ENCODE results near the gene SHROOM1.
A peak's percentile ranks its signal among the peaks of the same experiment; 100 is the strongest.
"Not testable (repeated sequence)": the region's sequence is repeated elsewhere in the genome, so short reads cannot be mapped to it uniquely, and the experiment has no call there.

Gene SHROOM1

DNA sequence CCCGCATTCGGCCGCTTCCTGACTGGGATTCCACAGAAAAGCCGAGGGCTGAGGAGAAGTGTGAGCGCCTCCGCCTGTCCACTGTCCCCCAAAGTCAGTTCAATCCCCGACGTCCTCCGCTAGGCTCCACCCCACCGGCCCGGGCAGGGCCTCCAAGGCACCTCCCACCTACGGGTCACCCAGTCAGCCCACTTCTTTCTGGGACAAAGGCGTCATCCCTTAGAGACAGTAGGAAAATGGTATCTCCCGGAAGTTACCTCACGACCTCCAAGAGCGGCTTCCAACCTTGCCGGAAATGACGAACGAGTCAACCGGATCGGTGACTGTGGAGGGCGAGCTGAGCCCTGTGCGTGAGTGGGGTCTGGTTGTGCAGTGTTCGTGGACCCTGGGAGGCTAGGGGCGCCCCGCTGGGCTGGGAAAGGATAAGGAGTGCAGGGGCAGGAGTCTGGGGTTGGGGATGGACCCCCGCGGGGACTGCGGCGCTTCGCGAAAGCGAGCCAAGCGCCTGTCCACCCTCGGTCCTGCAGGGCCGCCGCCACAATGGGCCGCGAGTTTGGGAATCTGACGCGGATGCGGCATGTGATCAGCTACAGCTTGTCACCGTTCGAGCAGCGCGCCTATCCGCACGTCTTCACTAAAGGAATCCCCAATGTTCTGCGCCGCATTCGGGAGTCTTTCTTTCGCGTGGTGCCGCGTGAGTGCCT is 36.0 kb upstream of the SHROOM1 start, which contains the start of the genes GDF9 and UQCRQ:
Gene GDF9 (minus strand): TSS at position 128 of the 704 bp plus-strand sequence. CDS start 1,936 bp downstream, outside the sequence.
Gene UQCRQ (plus strand): TSS at position 301 of the 704 bp plus-strand sequence. CDS start 240 bp downstream, at position 541.
- DNase-seq (ENCODE audit: low read depth) = peak; percentile 100
- TF ChIP-seq, protein P1, sequence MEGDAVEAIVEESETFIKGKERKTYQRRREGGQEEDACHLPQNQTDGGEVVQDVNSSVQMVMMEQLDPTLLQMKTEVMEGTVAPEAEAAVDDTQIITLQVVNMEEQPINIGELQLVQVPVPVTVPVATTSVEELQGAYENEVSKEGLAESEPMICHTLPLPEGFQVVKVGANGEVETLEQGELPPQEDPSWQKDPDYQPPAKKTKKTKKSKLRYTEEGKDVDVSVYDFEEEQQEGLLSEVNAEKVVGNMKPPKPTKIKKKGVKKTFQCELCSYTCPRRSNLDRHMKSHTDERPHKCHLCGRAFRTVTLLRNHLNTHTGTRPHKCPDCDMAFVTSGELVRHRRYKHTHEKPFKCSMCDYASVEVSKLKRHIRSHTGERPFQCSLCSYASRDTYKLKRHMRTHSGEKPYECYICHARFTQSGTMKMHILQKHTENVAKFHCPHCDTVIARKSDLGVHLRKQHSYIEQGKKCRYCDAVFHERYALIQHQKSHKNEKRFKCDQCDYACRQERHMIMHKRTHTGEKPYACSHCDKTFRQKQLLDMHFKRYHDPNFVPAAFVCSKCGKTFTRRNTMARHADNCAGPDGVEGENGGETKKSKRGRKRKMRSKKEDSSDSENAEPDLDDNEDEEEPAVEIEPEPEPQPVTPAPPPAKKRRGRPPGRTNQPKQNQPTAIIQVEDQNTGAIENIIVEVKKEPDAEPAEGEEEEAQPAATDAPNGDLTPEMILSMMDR (IDR thresholded peaks at IDR 0.05; ENCODE audit: control insufficient read depth, extremely low read depth, insufficient read depth) = peak; percentile 47

DNA sequence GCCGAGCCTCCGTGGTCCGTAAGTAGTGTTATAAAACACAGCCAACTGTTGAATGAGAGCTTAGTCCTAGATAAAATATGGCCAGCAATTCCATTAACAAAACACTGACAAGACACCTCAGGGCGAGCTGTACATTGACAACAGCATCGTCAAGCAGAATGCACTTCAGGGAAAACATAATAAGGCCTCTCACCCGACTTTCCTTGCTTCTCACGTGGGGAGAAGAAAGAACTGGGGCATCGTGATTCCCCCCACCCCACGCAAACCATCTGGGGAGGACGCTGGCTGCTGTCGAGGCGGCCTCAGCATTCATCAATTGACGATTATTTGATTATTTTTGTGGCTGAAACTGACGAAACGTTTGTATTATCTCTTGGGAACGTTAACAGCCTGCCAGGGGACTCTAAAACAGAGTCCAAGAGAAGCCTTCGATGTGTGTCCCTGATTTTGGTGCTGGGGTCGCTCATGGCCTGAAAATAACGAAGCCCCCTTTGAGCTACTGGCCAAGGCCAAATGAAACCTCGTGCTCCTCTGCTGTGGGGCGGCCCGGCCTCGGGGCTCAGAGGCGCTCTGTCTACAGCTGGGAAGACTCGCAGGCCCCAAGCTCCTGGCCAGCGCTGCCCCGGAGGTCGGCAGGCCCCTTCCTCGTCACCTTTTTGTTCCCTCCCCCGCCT is 35.4 kb upstream of the SHROOM1 start:
- H3K4me3 ChIP-seq (ENCODE audit: low read depth, low read length) = peak overlapping the region; percentile 95
- no peak for DNase-seq (ENCODE audit: low read depth)
- TF ChIP-seq, protein P1 (IDR thresholded peaks at IDR 0.05; ENCODE audit: control insufficient read depth, extremely low read depth, insufficient read depth) = no peak

More for the DNA sequence above, 36.0 kb upstream of the SHROOM1 start, which contains the start of the genes GDF9 and UQCRQ:
- H3K4me3 ChIP-seq (ENCODE audit: low read depth, low read length) = peak within 1 kb of the TSS; percentile 95

DNA sequence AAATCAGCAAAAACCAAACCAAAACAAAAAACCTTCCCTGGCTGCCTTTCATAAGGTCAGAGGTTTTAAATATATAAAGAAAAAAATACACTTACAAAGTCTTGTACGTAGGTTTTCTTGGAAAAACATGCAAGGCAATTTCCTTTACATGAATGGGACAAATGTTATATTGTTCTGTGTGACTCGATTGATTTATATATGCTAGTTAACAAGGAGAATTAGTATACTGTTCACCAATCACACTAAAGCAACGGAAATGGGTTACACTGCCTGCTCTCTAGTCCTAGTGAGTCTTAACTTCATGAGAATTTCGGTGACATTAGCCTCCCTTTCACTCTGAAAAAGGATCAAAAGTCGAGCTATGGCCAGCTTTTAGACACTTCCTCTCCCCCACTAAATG is 30.3 kb upstream of the SHROOM1 start:
- H3K4me3 ChIP-seq (ENCODE audit: low read depth, low read length) = no peak overlapping the region
- TF ChIP-seq, protein P1 (IDR thresholded peaks at IDR 0.05; ENCODE audit: control insufficient read depth, extremely low read depth, insufficient read depth) = no peak
- DNase-seq (ENCODE audit: low read depth) = no peak

DNA sequence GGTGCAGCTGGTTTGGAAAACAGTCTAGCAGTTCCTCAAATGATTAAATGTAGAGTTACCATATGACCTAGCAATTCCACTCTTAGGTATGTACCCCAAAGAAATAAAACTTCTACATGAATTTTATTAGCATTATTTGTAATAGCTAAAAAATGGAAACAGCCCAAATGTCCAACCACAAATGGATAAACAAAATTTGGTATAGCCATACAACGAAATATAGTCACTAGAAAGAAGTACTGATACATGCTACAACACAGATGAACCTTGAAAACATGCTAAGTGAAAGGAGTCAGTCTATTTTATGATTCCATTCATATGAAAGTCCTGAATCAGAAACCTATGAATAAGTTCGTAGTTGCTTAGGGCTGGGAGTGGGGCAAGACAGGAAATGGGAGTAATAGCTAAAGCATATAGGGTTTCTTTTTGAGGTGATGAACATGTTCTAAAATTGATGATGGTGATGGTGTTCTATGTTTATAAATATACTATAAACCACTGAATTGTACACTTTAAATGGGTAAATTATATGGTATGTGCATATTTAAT is 29.5 kb upstream of the SHROOM1 start:
- DNase-seq (ENCODE audit: low read depth) = no peak
- H3K4me3 ChIP-seq (ENCODE audit: low read depth, low read length) = no peak overlapping the region
- TF ChIP-seq, protein P1 (IDR thresholded peaks at IDR 0.05; ENCODE audit: control insufficient read depth, extremely low read depth, insufficient read depth) = no peak

DNA sequence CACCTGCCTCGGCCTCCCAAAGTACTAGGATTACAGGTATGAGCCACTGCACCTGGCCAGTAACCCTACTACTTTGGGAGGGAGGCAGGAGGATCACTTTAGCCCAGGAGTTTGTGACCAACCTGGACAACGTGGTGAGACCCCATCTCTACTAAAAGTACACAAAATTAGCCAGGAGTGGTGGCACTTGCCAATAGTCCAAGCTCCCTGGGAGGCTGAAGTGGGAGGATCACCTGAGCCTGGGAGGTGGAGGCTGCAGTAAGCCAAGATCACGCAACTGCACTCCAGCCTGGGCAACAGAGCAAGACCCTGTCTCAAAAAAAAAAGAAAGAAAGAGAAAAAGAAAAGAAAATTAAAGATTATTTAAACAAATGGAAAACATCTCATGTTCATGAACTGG is 25.6 kb upstream of the SHROOM1 start:
- H3K4me3 ChIP-seq (ENCODE audit: low read depth, low read length) = no peak overlapping the region
- TF ChIP-seq, protein P1 (IDR thresholded peaks at IDR 0.05; ENCODE audit: control insufficient read depth, extremely low read depth, insufficient read depth) = no peak
- DNase-seq (ENCODE audit: low read depth) = no peak

DNA sequence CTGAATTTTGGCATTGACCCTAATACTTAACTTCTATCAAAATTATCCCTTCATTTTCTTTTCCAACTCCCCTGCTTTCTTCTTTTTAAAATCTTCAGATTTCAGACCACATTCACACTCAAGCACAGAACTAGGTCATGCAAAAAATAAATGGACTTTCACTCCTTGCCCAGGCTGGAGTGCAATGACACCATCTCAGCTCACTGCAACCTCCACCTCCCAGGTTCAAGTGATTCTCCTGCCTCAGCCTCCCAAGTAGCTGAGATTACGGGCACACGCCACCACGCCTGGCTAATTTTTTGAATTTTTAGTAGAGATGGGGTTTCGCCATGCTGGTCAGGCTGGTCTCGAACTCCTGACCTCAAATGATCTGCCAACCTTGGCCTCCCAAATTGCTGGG is 24.5 kb upstream of the SHROOM1 start:
- not testable (repeated sequence) for DNase-seq (ENCODE audit: low read depth); H3K4me3 ChIP-seq (ENCODE audit: low read depth, low read length)

DNA sequence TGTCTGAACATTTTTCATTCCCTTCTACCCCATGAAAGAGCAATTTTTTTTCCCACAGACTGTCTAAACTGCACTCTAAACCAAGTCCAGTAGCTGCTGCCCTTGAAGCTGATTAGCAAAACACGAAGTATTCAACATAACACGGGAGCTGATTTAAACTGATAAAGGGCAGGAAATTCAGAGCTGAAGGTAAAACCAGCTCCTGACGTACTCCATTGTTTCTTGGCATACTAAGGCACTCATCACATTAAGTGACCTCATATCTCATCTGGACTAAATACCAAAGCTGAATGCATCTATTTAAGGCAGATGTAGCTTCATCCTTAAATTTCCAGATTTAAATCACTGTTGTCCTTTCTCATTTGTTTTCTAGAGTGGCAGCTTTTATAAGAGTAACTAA is 23.9 kb upstream of the SHROOM1 start:
- TF ChIP-seq, protein P1 (IDR thresholded peaks at IDR 0.05; ENCODE audit: control insufficient read depth, extremely low read depth, insufficient read depth) = no peak
- no peak overlapping the region for H3K4me3 ChIP-seq (ENCODE audit: low read depth, low read length)
- DNase-seq (ENCODE audit: low read depth) = no peak

Measured in LNCaP clone FGC (cell line).